K562 (cell line): ENCODE results near the gene TXNIP. TPM values are rescaled to one million over a fixed set of nuclear protein-coding genes. Genes with fewer than 3 reads are reported as not detected.

Source experiments
- BDP1 ChIP-seq: IDR thresholded peaks from 3 replicates; pipeline ENCODE4 v1.6.1; 2011; ENCODE audit not compliant: insufficient read length, insufficient read depth
- CBX5 ChIP-seq: IDR thresholded peaks from 2 replicates; pipeline ENCODE4 v1.6.1; 2014; ENCODE audit warnings: low read depth, borderline replicate concordance
- CREM ChIP-seq: IDR thresholded peaks from 2 replicates; pipeline ENCODE4 v1.6.1; 2014; ENCODE audit warnings: antibody characterized with exemption, low read depth
- CTCF ChIP-seq, 3 experiments: IDR thresholded peaks in 2 of 3; conservative IDR thresholded peaks in 1 of 3; 2 replicates each; pipeline ENCODE4 v1.5.1; 2011 to 2012; ENCODE audit warnings: low read length in 3 of 3, mild to moderate bottlenecking in 3 of 3, control low read depth in 2 of 3, improper control_type of control experiment in 1 of 3, inconsistent platforms in 1 of 3, low read depth in 1 of 3, mixed read lengths in 1 of 3, moderate library complexity in 1 of 3; ENCODE audit not compliant: insufficient read depth in 2 of 3
- EWSR1 ChIP-seq: fragments of 450-650 bp; IDR thresholded peaks from 2 replicates; pipeline ENCODE4 v1.6.1; 2018; ENCODE audit warnings: borderline replicate concordance, mild to moderate bottlenecking, low read depth, moderate library complexity; ENCODE audit not compliant: partially characterized antibody
- FUS ChIP-seq: fragments of 200-400 bp; formaldehyde crosslinking; optimal IDR thresholded peaks from 2 replicates; pipeline ENCODE3; 2017; ENCODE audit warnings: low read depth, low read length
- GTF2E2 ChIP-seq: fragments of 200-800 bp; sonication (Bioruptor generic); IDR thresholded peaks from 2 replicates; pipeline ENCODE4 v1.6.1; 2016; ENCODE audit warnings: missing genetic modification characterization, missing compliant biosample characterization
- HEY1 ChIP-seq: fragments of 250-450 bp; sonication (Bioruptor Pico); IDR thresholded peaks from 2 replicates; pipeline ENCODE4 v1.5.0; 2020; ENCODE audit warnings: mild to moderate bottlenecking, moderate library complexity, borderline replicate concordance
- KAT2B ChIP-seq: IDR thresholded peaks from one replicate; pipeline ENCODE4 v1.6.1; 2012; ENCODE audit warnings: low read depth, mild to moderate bottlenecking, control low read depth, inconsistent platforms, low read length, moderate library complexity
- MAFK ChIP-seq: IDR thresholded peaks from 2 replicates; pipeline ENCODE4 v1.6.1; 2011; ENCODE audit warnings: low read length, improper control_type of control experiment
- NKRF ChIP-seq: fragments of 450-650 bp; IDR thresholded peaks from 2 replicates; pipeline ENCODE4 v1.6.1; 2016; ENCODE audit warnings: borderline replicate concordance
- OTX1 ChIP-seq: fragments of 450-650 bp; formaldehyde crosslinking; IDR thresholded peaks from 2 replicates; pipeline ENCODE4 v1.4.0; 2022; ENCODE audit warnings: mild to moderate bottlenecking
- POLR2G ChIP-seq: fragments of 200-400 bp; formaldehyde crosslinking; IDR thresholded peaks from 2 replicates; pipeline ENCODE4 v1.6.1; 2017; ENCODE audit warnings: low read depth, mild to moderate bottlenecking, antibody characterized with exemption, low read length, moderate library complexity
- PRMT5 ChIP-seq: sonication (generic); formaldehyde crosslinking; IDR thresholded peaks from 2 replicates; pipeline ENCODE4 v1.5.0; 2020; ENCODE audit warnings: missing genetic modification reagents
- RBBP5 ChIP-seq: fragments of 200-600 bp; sonication (generic); IDR thresholded peaks from 2 replicates; pipeline ENCODE4 v1.6.1; 2012; ENCODE audit warnings: borderline replicate concordance, mild to moderate bottlenecking, low read length, control low read depth, inconsistent platforms; ENCODE audit not compliant: insufficient read depth, poor library complexity, severe bottlenecking
- SMAD4 ChIP-seq: fragments of 250-450 bp; sonication (Bioruptor Pico); conservative IDR thresholded peaks from 2 replicates; pipeline ENCODE4 v1.8.0; 2021; ENCODE audit warnings: inconsistent platforms, mild to moderate bottlenecking, moderate library complexity
- SNAPC5 ChIP-seq: fragments of 250-450 bp; sonication (Bioruptor Pico); IDR thresholded peaks from 2 replicates; pipeline ENCODE4 v1.8.0; 2021; ENCODE audit warnings: moderate library complexity, mild to moderate bottlenecking, inconsistent platforms
- SREBF1 ChIP-seq: fragments of 150-350 bp; IDR thresholded peaks from 2 replicates; pipeline ENCODE4 v1.6.1; 2014; ENCODE audit warnings: antibody characterized with exemption, low read depth, low read length, borderline replicate concordance
- THRAP3 ChIP-seq: fragments of 450-650 bp; IDR thresholded peaks from 2 replicates; pipeline ENCODE4 v1.6.1; 2016; ENCODE audit warnings: mild to moderate bottlenecking, inconsistent platforms, borderline replicate concordance
- ZBTB33 ChIP-seq: sonication (generic); formaldehyde crosslinking; IDR thresholded peaks from 2 replicates; pipeline ENCODE4 v1.8.1; 2023; ENCODE audit warnings: mild to moderate bottlenecking, missing genetic modification reagents
- ZNF316 ChIP-seq: fragments of 450-650 bp; IDR thresholded peaks from 2 replicates; pipeline ENCODE4 v1.6.1; 2016
- ZNF347 ChIP-seq: fragments of 450-650 bp; formaldehyde crosslinking; IDR thresholded peaks from 2 replicates; pipeline ENCODE4 v1.4.0; 2020; ENCODE audit warnings: low read depth, mild to moderate bottlenecking, moderate library complexity
- polyA plus RNA-seq, 8 experiments: library from polyadenylated mRNA; depleted of rRNA in 4 of 8; stranded (reverse) in 5 of 8; unstranded in 3 of 8; fragments of >200 nt; fragmentation: Nextera tagmentation in 2 of 8; fragmentation: Illumina TruSeq in 1 of 8; extraction: Ambion mirVana in 2 of 8; extraction: Trizol in 1 of 8; gene quantifications; 2 replicates each; pipeline versions ENCODE4 v1.2.1 to v1.2.3, GENCODE V29; 2011 to 2014; ENCODE audit warnings: inconsistent platforms in 1 of 8, missing spikeins in 1 of 8
- total RNA-seq, 7 experiments: library from RNA; depleted of rRNA in 6 of 7; stranded (reverse); fragments of >200 nt in 6 of 7; fragmentation: Illumina TruSeq in 2 of 7; extraction: Trizol in 2 of 7; gene quantifications; 2 replicates each; pipeline versions ENCODE4 v1.2.1 to v1.2.3, GENCODE V29; 2011 to 2021; ENCODE audit warnings: low replicate concordance in 1 of 7

TXNIP gene
- total and polyA plus RNA-seq, 9 of the 15 experiments (the other 6 are each of a cell fraction or from before 2014, with no cell fraction given), result 120 to 499 (median 257) TPM

GRCh38 chr1:145995148-145995881 is 1.1 kb downstream of the TXNIP start (continued):
- TF ChIP-seq CTCF (IDR thresholded peaks at IDR 0.05 in 2 of 3, conservative IDR thresholded peaks at IDR 0.05 in 1 of 3; ENCODE audit: insufficient read depth in 2 of 3, low read depth in 1 of 3, low read length in 3 of 3), result no peak
- no peak for TF ChIP-seq ZNF316
- no peak for TF ChIP-seq CREM
- TF ChIP-seq POLR2G, result 0 out of 2 replicates have a peak, but pooled peaks have one; percentile 42
- TF ChIP-seq OTX1 (CRISPR knock-in tag), result no peak; the same call in 1 of the 2 replicates
- no peak for TF ChIP-seq KAT2B
- no peak for TF ChIP-seq THRAP3
- no peak for TF ChIP-seq GTF2E2 (tag)
- no peak for TF ChIP-seq FUS
- peak; percentile 61 for TF ChIP-seq EWSR1
- TF ChIP-seq SNAPC5 (CRISPR knock-in tag), result no peak
- TF ChIP-seq MAFK, result no peak
- TF ChIP-seq ZNF347 (CRISPR knock-in tag), result 0 out of 2 replicates have a peak, but pooled peaks have one; percentile 20
- TF ChIP-seq CBX5, result no peak
- TF ChIP-seq ZBTB33, result peak; percentile 11; the same call in 1 of the 2 replicates
- no peak for TF ChIP-seq PRMT5 (CRISPR knock-in tag)
- no peak for TF ChIP-seq SMAD4 (CRISPR knock-in tag)
- TF ChIP-seq BDP1, result no peak
- TF ChIP-seq RBBP5, result no peak
- no peak for TF ChIP-seq HEY1 (CRISPR knock-in tag)
- TF ChIP-seq SREBF1, result no peak
- no peak for TF ChIP-seq NKRF
